Ammon's horn (tissue), 1 donor: ENCODE measurements around the gene ANXA8L1.
"Not testable (repeated sequence)": the region's sequence is repeated elsewhere in the genome, so short reads cannot be mapped to it uniquely, and the experiment has no call there.

ENCODE experiments used
- DNase-seq: peaks from one replicate; pipeline ENCODE4 v3.0.0-alpha.2; 2016; ENCODE audit warnings: low spot score

The ANXA8L1 gene

GRCh38 chr10:46398212-46398886, 22.8 kb downstream of the ANXA8L1 start:
- DNase-seq = not testable (repeated sequence)

GRCh38 chr10:46409556-46409955, 34.0 kb downstream of the ANXA8L1 start:
- not testable (repeated sequence) for DNase-seq

- not testable (repeated sequence) for DNase-seq
These were observed 35.5 kb downstream of the ANXA8L1 start for GRCh38 chr10:46411123-46411522.

GRCh38 chr10:46412665-46413064, 37.1 kb downstream of the ANXA8L1 start:
- DNase-seq = not testable (repeated sequence)

- not testable (repeated sequence) for DNase-seq
These were observed 39.7 kb downstream of the ANXA8L1 start for GRCh38 chr10:46415291-46415690.

- not testable (repeated sequence) for DNase-seq
These were observed 42.7 kb downstream of the ANXA8L1 start for GRCh38 chr10:46418283-46418682.

GRCh38 chr10:46419570-46420379, 44.2 kb downstream of the ANXA8L1 start:
- not testable (repeated sequence) for DNase-seq

GRCh38 chr10:46423550-46423949, 48.0 kb downstream of the ANXA8L1 start:
- not testable (repeated sequence) for DNase-seq

GRCh38 chr10:46440942-46441341, 65.4 kb downstream of the ANXA8L1 start:
- DNase-seq = not testable (repeated sequence)
